NCI-H2171 treated with DMSO at 0.1 percent for 48 hours (cell line): Measurements from ENCODE around the gene TSPEAR.
A peak's percentile ranks its signal among the peaks of the same experiment; 100 is the strongest.
"Not testable (repeated sequence)": the region's sequence is repeated elsewhere in the genome, so short reads cannot be mapped to it uniquely, and the experiment has no call there.

Experiments
- DNase-seq: peaks from one replicate; lab custom pipeline; 2025; lab: John Stamatoyannopoulos, UW

Gene TSPEAR

DNA sequence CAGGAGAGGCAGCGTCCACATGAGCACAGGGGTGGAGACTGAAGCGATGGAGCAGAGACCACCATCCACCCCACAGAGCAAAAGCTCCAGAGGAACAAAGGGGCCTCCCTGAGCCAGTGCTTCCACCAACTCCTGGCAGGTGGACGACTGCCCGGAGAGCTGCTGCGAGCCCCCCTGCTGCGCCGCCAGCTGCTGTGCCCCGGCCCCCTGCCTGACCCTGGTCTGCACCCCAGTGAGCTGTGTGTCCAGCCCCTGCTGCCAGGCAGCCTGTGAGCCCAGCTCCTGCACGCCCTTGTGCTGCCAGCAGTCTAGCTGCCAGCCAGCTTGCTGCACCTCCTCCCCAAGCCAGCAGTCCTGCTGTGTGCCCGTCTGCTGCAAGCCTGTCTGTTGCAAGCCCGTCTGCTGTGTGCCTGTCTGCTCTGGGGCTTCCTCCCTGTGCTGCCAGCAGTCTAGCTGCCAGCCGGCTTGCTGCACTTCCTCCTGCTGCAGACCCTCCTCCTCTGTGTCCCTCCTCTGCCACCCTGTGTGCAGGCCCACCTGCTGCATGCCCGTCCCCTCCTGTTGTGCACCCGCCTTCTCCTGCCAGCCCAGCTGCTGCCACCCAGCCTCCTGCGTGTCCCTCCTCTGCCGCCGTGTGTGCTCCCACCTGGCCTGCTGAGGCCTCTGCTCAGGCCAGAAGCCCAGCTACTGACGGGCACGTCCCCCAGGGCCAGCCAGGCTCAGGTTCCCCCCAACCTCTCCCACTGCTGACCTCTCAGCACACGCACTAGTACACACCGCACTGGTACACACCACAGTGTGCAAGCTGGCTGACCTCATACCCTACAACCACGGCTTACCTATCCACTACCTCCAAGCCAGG lies 9.0 kb downstream of the TSPEAR start:
- peak; percentile 62 for DNase-seq

DNA sequence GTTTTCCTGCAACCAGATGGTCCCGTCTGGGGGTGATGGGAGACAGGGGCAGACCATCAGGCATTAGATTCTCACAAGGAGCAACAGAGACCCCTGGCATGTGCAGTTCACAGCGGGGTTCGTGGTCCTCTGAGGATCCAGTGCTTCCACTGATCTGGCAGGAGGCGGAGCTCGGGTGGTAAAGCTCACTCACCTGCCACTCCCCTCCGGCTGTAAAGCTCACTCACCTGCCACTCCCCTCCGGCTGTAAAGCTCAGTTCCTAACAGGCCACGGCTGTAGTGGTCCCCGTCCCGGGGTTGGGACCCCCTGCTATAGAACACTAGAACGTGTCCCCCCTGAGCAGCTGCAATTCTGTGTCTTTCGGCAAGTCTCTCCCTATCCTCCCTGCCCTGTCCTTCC lies 9.8 kb downstream of the TSPEAR start:
- DNase-seq, result peak; percentile 90

GRCh38 chr21:44701023-44701400 lies 10.4 kb downstream of the TSPEAR start:
- peak; percentile 55 for DNase-seq

GRCh38 chr21:44700101-44701022 lies 11.0 kb downstream of the TSPEAR start:
- DNase-seq, result no peak

DNA sequence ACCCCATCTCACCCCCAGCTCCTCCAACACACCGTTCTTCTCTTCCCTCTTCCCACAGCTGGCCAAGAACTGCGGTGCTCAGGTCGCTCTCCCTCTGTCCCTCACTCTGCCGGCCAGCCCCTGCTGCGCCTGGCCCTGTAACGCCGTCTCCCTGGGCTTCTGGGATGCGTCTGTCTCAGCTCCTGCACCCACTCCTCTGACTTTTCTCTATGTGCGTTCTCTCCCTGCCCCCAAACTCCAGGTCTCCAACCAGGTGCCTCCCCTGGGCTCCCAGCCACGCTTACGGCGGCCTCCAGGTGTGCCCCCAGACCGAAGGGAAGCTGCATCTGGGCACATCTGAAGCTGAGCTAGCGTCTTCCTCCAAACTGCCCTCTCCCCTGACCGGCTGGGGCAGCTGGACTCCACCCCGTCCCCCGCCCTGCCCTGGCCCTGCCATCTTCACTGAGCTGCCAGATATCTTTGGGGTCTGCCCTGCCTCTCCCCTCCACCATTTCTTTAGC lies 11.8 kb downstream of the TSPEAR start:
- no peak for DNase-seq

DNA sequence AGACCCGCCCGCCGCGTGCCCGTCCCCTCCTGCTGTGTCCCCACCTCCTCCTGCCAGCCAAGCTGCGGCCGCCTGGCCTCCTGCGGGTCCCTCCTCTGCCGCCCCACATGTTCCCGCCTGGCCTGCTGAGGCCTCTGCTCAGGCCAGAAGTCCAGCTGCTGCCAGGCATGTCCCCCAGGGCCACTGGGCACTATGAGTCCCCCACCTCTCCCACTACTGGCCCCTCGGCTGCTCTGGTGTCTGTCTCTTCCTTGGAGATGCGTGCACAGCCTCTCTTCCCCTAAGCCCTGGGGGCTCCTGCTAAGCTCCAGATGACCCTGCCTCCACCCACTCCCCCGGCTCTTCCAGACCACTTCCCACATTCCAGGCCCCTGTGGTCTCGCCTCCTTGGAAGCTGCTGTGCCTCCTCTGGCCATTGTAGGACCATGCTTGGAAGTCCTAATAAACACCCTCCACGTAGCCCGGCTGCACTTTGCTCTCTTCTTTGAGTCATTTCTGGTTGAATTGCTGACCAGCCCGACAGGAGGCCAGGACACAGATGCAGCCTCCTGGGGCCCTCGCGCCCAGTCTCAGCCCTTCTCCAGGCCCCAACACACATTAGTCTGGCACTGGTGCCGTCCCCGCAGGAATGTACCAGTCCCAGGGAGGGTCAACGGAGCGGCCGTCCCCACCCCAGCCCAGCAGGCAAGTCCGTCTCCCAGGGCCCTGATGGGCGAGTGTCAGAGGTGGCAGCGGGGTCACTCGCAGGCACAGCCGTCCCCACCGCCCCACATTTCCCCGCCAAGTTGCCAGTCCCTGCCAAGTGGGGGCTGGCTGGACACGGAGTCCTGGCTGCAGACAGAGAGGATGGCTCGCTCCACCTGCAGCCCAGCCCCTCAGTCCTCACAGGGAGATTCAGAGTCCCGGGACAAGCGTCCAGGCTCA lies 13.3 kb downstream of the TSPEAR start:
- DNase-seq, result no peak

DNA sequence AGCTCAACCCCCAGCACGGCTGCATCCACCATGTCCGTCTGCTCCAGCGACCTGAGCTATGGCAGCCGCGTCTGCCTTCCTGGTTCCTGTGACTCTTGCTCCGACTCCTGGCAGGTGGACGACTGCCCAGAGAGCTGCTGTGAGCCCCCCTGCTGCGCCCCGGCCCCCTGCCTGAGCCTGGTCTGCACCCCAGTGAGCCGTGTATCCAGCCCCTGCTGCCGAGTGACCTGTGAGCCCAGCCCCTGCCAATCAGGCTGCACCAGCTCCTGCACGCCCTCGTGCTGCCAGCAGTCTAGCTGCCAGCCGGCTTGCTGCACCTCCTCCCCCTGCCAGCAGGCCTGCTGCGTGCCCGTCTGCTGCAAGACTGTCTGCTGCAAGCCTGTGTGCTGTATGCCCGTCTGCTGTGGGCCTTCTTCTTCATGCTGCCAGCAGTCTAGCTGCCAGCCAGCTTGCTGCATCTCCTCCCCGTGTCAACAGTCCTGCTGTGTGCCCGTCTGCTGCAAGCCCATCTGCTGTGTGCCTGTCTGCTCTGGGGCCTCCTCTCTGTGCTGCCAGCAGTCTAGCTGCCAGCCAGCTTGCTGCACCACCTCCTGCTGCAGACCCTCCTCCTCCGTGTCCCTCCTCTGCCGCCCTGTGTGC lies 14.1 kb downstream of the TSPEAR start, which contains the start of gene KRTAP10-12:
Gene KRTAP10-12, plus strand, starts transcription at position 1 of the 639 bp plus-strand sequence. Its CDS starts 30 bp downstream, at position 31.
- not testable (repeated sequence) for DNase-seq

- no peak for DNase-seq
Observed at GRCh38 chr21:44696572-44696971, 14.8 kb downstream of the TSPEAR start.

GRCh38 chr21:44695641-44696040 lies 15.7 kb downstream of the TSPEAR start:
- DNase-seq, result no peak

DNA sequence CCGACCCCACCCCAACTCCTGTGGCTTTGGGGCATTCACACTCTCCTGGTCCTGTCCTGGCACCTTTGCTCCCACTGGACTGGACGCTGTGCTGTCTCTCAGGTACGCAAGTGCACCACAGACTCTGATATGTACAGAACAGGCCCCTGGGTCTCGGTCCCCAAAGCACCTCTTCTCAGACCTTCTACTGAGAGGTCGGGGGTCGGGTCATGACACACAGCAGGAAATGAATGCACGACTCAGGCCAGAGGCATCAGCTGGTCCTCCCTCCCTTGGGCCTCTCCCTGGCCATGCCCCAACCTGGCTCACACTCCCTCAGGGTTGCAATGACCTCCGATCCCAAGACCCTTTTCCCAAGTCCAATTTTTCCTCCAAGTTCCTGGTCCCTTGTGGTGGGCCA lies 16.2 kb downstream of the TSPEAR start:
- DNase-seq, result no peak

DNA sequence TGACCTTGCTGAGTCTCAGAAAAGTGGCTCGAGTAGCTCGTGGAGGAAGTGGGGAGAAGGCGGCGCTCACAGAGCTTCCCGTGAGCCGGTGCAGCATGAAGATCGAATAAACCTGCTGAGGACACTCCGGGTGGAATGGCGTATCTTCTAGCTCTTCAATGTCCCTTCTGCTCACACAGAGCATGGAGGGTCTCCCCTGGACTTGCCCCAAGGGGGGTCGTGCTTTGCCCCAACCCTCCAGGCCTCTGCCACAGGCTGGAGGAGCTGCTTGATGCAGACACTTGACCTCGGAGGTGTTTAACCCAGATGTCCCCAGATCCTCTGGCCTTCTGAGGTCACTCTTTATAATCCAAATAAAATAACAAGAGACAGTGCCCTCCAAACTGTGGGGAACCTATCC lies 16.6 kb downstream of the TSPEAR start:
- DNase-seq, result no peak

DNA sequence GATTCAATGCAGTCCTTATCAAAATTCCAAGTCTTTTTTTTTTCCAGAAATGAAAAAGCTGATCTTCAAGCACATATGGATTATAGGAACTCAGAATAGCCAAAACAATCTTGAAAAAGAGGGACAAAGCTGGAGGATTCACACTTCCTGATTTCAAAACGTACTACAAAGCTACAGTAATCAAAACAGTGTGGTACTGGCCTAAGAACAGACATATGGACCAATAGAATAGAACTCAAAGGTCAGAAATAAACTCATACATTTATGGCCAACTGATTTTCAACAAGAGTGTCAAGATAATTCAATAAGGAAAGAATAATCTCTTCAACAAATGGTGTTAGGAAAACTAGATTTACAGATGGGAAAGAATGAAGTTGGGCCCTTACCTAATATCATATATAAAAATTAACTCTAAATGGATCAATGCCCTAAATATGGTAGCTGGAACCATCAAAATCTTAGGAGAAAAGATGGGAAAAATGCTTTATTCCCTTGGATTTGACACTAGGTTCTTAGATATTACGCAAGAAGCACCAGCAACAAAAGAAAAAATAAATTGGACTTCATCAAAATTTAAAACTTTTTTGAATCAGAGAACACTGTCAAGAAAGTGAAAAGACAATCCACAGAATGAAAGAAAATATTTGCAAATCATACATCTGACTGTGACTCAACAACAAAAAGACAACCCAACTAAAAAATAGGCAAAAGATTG lies 18.4 kb downstream of the TSPEAR start:
- DNase-seq, result no peak

- no peak for DNase-seq
Observed at GRCh38 chr21:44691686-44692085, 19.7 kb downstream of the TSPEAR start.

DNA sequence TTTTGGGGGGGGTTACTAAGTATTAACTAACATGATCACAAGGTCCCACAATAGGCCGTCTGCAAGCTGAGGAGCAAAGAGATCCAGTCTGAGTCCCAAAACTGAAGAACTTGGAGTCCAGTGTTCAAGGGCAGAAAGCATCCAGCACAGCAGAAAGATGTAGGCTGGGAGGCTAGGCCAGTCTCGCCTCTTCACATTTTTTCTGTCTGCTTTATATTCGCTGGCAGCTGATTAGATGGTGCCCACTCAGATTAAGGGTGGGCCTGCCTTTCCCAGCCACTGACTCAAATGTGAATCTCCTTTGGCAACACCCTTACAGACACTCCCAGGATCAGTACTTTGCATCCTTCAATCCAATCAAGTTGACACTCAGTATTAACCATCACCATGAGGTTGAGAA lies 21.6 kb downstream of the TSPEAR start:
- not testable (repeated sequence) for DNase-seq

GRCh38 chr21:44687671-44688070 lies 23.7 kb downstream of the TSPEAR start:
- DNase-seq, result peak; percentile 88

DNA sequence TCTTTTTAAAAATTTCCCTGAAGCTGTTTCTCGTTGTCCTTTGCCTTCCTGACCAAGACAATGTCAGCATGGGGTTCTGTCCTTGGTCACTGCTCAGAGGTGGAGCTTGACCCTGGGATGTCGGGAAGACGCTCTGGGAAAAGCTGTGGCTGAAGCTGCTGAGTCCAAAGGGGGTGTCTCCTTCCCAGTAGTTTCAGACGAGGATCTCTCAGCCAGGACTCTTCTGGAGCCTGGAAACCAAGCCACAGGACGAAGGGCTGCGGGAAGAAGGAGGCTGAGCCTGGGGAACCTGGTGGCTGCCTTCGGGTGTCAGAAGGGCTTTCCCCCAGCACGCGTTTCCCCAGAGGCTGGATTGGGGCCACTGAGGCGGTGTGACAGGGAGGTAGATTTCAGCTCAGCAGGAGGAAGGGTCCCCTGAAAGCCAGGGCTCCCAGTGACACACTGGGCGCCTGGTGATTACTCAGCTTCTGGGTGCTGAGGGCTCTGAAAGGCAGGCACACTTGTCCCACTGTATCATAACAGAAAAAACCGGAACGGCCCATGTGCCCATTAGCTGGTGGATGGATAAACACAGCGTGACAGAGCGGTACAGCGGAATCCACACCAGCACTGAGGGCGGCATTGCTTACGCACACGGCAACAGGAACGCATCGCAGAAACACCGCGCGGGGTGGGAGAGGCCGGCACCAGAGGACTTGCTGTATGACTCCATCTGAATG lies 24.4 kb downstream of the TSPEAR start:
- peak; percentile 74 for DNase-seq

DNA sequence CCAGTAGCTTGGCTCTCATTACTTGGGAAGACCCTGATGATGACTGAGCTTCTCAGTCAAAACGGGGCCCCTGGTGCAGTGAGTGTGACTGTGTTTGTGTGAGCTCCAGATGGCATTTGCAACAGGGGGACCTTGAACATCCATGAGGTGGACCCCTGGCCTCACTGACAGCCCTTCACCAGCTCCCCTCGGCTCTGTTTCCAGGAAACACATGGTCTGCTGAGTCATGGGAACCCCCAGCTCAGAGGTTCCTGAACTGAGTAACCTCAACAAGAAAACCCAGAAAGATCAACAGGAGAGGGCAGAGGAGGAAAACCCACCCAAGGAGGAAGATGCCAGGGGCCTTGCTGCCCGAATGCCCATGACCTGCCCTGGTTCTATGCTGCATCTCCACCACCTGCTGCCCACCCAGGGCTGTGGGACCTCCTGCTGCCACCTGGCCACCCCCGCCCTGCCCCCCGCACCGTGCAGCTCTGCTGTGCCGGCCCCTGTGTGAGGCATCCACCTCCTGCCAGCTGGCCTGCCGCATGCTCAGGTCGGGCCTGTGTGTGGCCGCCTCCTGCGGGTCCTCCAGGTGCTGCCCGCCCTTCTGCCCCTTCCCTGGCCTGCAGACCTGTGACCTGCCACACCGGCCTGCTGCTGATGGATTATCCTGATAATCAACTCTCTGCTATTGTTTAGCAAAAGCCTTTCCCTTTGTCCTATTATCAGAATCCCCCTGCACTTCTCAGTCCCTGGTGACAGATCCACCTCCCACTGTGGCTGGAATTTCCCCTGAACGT lies 25.2 kb downstream of the TSPEAR start:
- DNase-seq, result no peak

DNA sequence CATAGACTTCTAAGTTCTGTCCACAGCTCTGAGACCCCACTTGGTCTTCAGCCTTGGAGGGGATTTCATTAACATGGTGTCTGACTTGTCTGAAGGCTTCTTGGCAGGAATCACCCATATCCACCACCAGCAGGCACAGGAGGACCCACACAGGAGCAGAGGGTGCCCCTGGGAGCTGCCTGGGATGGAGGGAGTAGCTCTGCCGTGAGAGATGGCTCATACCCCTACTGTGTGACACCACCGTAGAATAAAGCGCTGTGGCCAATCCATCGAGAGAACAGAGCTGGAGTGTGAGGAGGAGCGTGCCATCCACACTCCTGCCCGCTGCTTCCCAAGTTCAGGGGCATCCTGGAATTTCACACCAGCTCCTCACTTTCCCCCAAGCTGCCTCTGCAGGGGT lies 26.3 kb downstream of the TSPEAR start:
- DNase-seq, result not testable (repeated sequence)

DNA sequence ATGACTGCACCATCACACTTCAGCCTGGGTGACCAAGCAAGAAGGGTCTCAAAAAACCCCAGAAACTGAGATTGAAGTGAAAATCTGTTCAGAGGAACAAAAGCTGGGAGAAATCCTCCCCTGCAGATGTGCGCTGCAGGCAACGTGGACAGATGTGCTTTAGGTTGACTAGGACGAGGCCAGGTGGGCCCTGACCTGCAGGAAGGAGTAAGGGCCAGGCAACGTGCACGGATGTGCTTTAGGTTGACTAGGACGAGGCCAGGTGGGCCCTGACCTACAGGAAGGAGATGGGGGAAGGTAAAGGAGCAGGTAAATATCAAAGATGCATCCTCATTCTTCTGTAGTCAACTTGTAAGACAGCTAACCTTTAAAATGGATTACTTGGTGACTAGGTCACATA lies 26.9 kb downstream of the TSPEAR start:
- no peak for DNase-seq
